Hepatocyte (in vitro differentiated cells): Measurements from ENCODE around the gene PCNT.

Experiments used
- EZH2 ChIP-seq: fragments of 200-600 bp; sonication (generic); IDR thresholded peaks from 2 replicates; pipeline ENCODE4 v1.6.1; 2016; ENCODE audit warnings: antibody characterized with exemption, mild to moderate bottlenecking, borderline replicate concordance
- TF ChIP-seq, protein P1 (sequence below): fragments of 200-600 bp; sonication (generic); IDR thresholded peaks from 2 replicates; pipeline ENCODE4 v1.5.1; 2016; ENCODE audit warnings: antibody characterized with exemption, mild to moderate bottlenecking; ENCODE audit not compliant: poor library complexity

DNA sequence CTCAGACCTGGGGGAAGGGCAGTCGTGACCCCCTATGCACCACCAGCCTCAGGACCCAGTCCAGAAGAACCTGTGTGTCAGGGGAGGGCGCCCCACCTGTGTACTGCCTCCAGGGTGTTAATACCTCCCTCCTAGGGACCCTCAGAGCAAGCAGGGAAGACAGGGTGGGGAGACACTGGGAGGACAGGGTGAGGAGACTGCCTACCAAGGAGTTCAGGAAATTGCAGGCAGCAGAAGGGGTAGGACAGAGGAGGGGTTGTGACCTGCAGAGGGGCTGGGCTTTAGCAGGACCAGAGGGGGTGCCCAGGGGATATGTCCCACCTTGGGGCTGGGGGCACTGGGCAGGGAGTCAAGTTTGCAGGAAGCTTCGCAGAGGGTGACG, 5.5 kb upstream of the PCNT start:
- TF ChIP-seq, protein P1, sequence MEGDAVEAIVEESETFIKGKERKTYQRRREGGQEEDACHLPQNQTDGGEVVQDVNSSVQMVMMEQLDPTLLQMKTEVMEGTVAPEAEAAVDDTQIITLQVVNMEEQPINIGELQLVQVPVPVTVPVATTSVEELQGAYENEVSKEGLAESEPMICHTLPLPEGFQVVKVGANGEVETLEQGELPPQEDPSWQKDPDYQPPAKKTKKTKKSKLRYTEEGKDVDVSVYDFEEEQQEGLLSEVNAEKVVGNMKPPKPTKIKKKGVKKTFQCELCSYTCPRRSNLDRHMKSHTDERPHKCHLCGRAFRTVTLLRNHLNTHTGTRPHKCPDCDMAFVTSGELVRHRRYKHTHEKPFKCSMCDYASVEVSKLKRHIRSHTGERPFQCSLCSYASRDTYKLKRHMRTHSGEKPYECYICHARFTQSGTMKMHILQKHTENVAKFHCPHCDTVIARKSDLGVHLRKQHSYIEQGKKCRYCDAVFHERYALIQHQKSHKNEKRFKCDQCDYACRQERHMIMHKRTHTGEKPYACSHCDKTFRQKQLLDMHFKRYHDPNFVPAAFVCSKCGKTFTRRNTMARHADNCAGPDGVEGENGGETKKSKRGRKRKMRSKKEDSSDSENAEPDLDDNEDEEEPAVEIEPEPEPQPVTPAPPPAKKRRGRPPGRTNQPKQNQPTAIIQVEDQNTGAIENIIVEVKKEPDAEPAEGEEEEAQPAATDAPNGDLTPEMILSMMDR: no peak
- TF ChIP-seq EZH2: no peak
